C4-2B (cell line): ENCODE measurements around the gene CNP.

Source experiments
- H3K27ac ChIP-seq: fragments of 450-650 bp; 2 replicates; pipeline ENCODE4 v1.5.1; 2017
- ZFX ChIP-seq: fragments of 450-650 bp; IDR thresholded peaks from 2 replicates; pipeline ENCODE4 v1.6.1; 2017
- TF ChIP-seq, protein P1 (sequence below): fragments of 450-650 bp; conservative IDR thresholded peaks from 2 replicates; pipeline ENCODE4 v1.5.1; 2017; ENCODE audit warnings: mild to moderate bottlenecking

Gene CNP

DNA sequence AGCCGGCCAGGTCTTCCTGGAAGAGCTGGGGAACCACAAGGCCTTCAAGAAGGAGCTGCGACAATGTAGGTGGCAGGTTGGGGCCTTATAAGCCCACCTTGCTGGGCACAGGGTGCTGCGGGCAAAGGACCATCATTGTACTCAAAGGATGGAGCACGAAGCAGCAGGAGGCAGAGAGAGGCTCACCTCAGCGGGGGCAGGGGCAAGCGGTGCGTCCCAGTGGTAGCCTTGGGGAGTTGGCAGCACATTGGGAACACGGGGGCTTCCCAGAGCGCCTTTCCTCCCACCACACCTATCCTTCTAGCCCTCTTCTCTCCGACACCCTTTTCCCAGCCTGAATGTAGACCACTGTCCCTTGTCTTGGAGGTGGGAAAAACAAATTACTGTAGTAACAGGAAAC lies 2.1 kb downstream of the CNP start:
- H3K27ac ChIP-seq, result no peak overlapping the region
- TF ChIP-seq ZFX, result no peak
- TF ChIP-seq, protein P1, sequence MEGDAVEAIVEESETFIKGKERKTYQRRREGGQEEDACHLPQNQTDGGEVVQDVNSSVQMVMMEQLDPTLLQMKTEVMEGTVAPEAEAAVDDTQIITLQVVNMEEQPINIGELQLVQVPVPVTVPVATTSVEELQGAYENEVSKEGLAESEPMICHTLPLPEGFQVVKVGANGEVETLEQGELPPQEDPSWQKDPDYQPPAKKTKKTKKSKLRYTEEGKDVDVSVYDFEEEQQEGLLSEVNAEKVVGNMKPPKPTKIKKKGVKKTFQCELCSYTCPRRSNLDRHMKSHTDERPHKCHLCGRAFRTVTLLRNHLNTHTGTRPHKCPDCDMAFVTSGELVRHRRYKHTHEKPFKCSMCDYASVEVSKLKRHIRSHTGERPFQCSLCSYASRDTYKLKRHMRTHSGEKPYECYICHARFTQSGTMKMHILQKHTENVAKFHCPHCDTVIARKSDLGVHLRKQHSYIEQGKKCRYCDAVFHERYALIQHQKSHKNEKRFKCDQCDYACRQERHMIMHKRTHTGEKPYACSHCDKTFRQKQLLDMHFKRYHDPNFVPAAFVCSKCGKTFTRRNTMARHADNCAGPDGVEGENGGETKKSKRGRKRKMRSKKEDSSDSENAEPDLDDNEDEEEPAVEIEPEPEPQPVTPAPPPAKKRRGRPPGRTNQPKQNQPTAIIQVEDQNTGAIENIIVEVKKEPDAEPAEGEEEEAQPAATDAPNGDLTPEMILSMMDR, result no peak

DNA sequence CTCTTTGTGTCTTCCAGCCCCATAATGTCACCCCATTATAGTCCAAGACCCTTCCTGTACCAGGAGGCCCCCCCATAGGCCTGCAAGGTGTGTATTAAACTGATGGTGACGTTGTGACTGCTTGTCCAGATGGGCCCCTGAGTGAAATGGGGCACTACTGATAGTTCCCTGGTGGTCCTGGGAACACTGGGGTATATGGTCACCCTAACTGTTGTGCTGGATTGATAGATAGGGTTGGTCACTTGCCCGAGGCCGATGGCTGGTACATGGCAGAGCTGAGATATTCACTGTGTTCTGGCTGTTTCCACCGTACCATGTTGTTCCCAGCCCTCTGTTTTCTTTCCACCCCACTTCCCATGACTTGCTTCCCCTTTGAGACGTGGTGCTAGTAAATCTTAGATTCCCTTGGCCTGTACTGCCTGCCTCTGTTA lies 4.3 kb downstream of the CNP start:
- TF ChIP-seq, protein P1, result no peak
- TF ChIP-seq ZFX, result no peak
- no peak overlapping the region for H3K27ac ChIP-seq

DNA sequence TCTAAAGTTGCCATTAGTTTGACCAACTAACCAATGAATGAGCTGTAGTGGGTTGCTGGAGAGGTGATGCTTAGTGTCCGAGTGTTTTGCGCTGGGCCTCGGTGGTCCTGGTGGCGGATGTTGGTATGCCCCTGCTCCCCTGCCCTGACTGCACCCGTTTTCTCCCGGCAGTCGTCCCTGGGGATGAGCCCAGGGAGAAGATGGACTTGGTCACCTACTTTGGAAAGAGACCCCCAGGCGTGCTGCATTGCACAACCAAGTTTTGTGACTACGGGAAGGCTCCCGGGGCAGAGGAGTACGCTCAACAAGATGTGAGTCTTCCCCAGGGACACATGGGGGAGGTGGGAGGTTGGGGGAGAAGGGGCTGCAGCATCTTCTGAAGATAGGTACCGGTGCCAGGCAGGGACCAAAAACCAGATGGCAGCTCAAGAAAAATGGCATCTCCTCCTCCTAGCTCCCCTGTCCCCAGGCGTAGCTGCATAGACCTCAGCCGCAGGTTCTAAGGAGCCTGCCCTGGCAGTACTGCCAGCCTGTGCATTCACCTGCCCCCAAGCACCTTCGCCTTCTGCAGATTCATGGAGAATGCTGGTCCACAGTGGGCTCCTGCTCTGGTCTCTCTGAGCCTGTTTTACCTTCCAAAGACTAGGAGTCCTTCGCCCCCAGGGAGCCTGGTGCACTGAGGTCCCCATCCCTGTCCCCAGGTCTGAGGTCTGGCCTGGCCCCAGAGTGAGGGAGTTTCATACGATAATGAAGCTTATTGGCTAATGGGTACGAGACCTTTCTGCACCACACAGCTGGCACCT lies 5.3 kb downstream of the CNP start:
- TF ChIP-seq, protein P1, result no peak
- no peak for TF ChIP-seq ZFX
- H3K27ac ChIP-seq, result peak overlapping the region; percentile 77

DNA sequence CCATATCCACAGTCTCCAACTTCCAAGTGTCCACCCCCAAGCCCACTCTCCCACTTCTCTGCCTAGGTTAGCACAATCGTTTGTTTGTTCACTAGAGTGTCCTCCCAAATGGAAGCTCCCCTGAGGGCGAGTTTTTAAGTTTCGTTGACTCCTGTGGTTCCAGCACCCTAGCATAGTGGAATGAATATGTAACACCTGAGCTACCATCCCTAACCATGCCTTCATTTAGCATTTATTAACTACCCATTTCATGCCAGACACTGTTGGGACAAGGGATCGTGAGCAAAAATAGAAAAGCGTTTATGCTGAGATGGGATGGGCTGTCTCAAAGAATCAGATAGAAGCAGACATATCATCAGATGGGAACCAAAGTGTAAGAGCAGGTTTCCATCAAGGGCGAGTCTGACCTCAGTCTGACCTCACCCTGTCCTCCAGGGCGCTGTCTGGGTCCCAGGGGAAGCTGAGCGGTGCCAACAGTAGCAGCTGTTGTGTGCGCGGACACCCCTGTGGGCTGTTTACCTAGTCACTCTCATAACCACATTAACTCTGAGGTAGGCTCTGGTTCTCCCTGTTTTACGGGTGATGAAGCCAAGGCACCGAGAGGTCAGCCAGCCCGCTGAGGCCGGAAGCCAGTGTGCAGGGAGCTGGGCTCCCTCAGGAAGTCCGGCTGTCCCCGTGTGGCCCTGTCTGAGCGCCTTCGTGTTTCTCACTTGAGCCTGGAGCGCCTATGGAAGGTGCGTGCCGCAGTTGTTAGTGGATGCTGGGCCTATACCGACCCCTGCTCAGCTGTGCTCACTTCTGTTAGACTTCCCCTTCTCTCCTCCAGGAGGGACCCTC lies 6.2 kb downstream of the CNP start:
- H3K27ac ChIP-seq, result peak overlapping the region; percentile 77
- TF ChIP-seq, protein P1, result no peak
- TF ChIP-seq ZFX, result no peak

DNA sequence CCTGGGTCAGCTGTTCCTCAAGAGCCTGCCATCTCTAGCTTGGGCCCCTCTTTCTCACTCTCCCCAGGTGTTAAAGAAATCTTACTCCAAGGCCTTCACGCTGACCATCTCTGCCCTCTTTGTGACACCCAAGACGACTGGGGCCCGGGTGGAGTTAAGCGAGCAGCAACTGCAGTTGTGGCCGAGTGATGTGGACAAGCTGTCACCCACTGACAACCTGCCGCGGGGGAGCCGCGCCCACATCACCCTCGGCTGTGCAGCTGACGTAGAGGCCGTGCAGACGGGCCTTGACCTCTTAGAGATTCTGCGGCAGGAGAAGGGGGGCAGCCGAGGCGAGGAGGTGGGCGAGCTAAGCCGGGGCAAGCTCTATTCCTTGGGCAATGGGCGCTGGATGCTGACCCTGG lies 6.8 kb downstream of the CNP start:
- peak overlapping the region; percentile 77 for H3K27ac ChIP-seq

DNA sequence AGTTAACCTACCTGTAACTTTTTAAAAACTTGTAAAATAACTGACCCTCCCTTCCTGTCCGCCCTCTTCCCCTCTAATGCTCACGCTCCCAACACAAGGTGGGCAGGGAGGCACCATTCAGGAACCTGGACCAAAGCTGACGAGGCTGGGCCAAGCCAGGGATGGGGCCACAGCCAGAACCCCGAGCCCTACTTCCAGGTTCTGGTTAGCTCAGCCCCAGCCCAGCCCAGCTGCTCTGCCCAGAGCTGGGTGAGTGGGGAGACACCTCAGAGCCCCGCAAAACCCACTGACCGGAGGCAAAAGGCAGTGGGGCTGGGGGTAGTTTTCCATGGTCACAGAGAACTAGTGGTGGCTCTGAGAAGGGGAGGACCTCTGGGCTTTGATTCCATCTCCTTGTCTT lies 7.4 kb downstream of the CNP start:
- H3K27ac ChIP-seq, result peak overlapping the region; percentile 77
- TF ChIP-seq ZFX, result no peak
- TF ChIP-seq, protein P1, result no peak

More for the DNA sequence above, 6.8 kb downstream of the CNP start:
- TF ChIP-seq, protein P1, result no peak
- TF ChIP-seq ZFX, result no peak

DNA sequence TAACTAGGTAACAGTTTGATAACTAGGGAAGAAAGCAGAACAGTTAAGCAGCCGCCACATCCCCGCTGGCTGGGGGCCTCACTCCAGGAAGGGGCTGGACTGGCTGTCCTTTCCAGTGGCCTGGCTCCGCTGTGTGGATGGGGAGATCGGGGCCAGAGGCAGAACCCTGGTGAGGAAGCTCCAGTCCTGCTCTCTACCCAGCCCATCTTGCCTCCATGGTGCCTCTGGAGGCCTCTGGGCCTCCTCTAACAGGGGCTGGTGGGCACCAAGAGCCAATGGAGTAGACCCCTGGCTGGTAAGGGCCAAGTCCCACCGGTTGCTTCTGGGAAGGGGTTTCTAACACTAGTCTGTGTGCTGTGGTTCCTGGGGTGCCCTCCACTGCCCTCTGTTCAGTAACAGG lies 8.1 kb downstream of the CNP start:
- TF ChIP-seq, protein P1, result no peak
- TF ChIP-seq ZFX, result no peak
- peak overlapping the region; percentile 77; the same call in 1 of the 2 replicates for H3K27ac ChIP-seq
